Measurements from ENCODE around the gene TSKU. TPM values are rescaled to one million over a fixed set of nuclear protein-coding genes. Genes with fewer than 3 reads are reported as not detected.

The TSKU gene
- total RNA-seq, 2 donors from 2014 or later, result 32.7 to 51.7 TPM

DNA sequence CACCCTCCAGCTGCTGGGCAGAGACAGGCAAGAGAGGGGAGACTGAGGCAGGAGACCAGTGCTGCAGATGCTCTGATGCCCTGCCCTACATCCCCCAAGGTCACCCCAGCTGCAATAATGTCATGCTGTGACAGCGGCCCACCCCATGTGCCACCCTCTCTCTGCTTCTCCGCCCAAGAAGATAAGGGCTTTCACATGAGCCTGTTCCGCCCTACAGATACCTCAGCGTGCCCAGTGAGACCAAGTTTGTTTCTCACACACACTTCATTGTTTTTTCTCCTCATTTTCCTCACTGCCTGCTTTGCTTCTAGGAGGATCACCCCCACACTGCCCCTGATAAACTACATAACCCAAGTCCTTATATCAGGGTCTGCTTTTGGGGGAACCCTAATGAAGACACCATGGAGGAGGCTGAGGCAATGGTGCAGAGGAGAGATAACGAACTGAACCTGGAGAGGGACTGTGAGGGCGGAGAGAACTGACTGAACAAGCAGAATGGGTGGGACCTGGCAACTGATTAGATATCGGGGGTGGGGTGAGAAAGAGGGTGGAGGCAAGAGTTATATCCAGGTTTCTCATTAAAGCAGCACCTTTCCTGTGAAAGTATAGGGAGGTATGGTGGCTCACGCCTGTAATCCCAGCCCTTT lies 37.5 kb upstream of the TSKU start:
- WGBS, 2 donors, result 38 to 40% methylated on average over 8 of the region's 8 CpGs
- DNase-seq (peak in 1 of 4 donors; percentile 59), ATAC-seq (no peak)
- H3K4me1 ChIP-seq, result no peaks in the 10 kb centered on the region
- H3K27ac ChIP-seq, result no peak overlapping the region
- no peaks in the 10 kb centered on the region for H3K27me3 ChIP-seq
- intact Hi-C loops (cut with DNase I), result no loop called here
- no peak overlapping the region for H3K4me3 ChIP-seq
- TF ChIP-seq, protein P1, sequence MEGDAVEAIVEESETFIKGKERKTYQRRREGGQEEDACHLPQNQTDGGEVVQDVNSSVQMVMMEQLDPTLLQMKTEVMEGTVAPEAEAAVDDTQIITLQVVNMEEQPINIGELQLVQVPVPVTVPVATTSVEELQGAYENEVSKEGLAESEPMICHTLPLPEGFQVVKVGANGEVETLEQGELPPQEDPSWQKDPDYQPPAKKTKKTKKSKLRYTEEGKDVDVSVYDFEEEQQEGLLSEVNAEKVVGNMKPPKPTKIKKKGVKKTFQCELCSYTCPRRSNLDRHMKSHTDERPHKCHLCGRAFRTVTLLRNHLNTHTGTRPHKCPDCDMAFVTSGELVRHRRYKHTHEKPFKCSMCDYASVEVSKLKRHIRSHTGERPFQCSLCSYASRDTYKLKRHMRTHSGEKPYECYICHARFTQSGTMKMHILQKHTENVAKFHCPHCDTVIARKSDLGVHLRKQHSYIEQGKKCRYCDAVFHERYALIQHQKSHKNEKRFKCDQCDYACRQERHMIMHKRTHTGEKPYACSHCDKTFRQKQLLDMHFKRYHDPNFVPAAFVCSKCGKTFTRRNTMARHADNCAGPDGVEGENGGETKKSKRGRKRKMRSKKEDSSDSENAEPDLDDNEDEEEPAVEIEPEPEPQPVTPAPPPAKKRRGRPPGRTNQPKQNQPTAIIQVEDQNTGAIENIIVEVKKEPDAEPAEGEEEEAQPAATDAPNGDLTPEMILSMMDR (IDR thresholded peaks at IDR 0.05), result no peak
- no peak for TF ChIP-seq POLR2A (IDR thresholded peaks at IDR 0.05)
- no peaks in the 10 kb centered on the region for H3K9me3 ChIP-seq
- no peaks in the 10 kb centered on the region for H3K36me3 ChIP-seq (replicated peaks in 1 of 2; ENCODE audit: insufficient read depth in 1 of 2, low read depth in 2 of 2)

DNA sequence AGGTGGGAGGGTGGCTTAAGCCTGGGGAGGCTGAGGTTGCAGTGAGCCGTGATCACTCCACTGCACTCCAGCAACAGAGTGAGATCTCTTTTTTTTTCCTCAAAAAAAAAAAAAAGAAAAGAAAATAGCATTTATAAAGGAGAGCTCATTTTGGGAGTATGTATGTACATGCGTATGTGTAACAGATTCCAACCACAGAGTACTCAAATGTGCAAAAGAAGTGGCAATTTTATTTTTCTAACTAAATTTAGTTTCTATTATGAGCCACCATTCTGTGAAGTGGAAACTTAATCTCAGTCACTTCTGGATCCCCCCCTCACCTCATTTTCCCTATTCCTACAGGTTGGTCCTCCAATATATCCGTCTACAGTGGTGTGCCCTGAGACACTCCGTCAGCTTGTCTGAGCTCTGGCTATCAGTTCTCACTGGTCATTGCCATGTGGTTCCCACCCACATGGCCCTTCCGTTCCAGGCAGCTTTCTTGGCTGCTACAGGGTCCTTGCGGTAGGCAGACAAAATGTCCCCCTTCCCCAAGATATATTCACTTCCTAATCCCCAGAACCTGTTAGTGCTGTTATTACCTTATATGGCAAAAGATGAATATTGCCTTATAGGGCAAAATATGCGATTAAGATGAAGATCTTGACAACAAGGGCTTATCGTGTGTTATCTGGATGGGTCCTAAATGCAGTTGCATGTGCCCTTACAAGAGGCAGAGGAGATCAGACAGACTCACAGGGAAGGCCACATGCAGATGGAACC lies 35.8 kb upstream of the TSKU start:
- no peak for DNase-seq
- no peaks in the 10 kb centered on the region for H3K4me1 ChIP-seq
- H3K4me3 ChIP-seq, result no peak overlapping the region
- no peak overlapping the region for H3K27ac ChIP-seq
- intact Hi-C loops (cut with DNase I), result no loop called here
- TF ChIP-seq, protein P1 (IDR thresholded peaks at IDR 0.05), result no peak
- no peak for TF ChIP-seq POLR2A (IDR thresholded peaks at IDR 0.05)
- no peak for ATAC-seq
- WGBS, 2 donors, result 81 to 82% methylated on average over 8 of the region's 8 CpGs
- H3K36me3 ChIP-seq (replicated peaks in 1 of 2; ENCODE audit: insufficient read depth in 1 of 2, low read depth in 2 of 2), result no peaks in the 10 kb centered on the region
- no peaks in the 10 kb centered on the region for H3K27me3 ChIP-seq
- no peaks in the 10 kb centered on the region for H3K9me3 ChIP-seq

DNA sequence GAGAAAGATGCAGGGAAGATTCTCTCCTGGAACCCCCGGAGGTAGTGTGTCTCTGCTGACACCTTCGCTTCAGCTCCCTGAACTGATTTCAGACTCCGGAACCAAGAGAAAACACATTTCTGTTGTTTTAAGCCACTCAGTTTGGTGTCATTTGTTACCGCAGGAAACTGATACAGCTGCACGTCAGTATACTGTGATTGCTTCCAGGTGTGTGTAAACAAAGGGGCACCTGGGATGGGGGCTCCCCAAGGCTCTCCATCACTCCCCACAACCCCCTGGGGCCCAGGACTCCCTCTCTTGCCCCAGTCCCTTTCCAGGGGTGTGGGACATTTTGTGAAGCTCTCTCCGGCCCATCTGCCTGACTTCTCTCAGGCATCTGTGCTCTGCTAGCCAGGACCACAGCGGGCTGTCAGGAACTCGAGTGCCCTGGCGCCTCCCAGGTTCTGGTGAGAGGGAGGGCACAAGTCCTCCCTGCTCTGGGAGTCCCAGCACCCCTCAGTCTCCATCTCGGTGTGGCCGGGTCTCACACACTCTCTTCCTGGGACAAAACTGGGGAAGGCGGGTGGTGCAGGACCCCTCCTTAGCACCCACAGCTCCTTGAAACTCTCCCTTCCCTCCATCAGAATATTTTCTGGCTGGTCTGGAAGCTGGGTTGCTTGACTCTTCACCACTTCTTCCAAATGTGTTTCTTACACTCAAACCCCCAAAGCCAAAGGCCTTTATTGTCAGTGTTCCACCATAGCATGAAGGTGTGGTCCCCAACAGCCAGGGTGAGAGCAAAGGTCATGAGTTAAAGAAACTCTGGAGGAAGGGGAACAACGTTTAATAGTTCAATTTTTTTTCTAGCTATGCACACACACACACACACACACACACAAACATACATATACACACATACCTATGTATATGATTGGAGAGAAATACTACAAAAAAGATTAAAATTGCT lies 35.0 kb upstream of the TSKU start:
- DNase-seq (no peak), ATAC-seq (no peak)
- no peaks in the 10 kb centered on the region for H3K27me3 ChIP-seq
- 73 to 81% methylated on average over 13 of the region's 13 CpGs for WGBS, 2 donors
- intact Hi-C loops (cut with DNase I), result no loop called here
- no peak overlapping the region for H3K27ac ChIP-seq
- no peaks in the 10 kb centered on the region for H3K4me1 ChIP-seq
- H3K36me3 ChIP-seq (replicated peaks in 1 of 2; ENCODE audit: insufficient read depth in 1 of 2, low read depth in 2 of 2), result no peaks in the 10 kb centered on the region
- TF ChIP-seq, protein P1 (IDR thresholded peaks at IDR 0.05), result no peak
- TF ChIP-seq POLR2A (IDR thresholded peaks at IDR 0.05), result no peak
- no peaks in the 10 kb centered on the region for H3K9me3 ChIP-seq
- no peak overlapping the region for H3K4me3 ChIP-seq

DNA sequence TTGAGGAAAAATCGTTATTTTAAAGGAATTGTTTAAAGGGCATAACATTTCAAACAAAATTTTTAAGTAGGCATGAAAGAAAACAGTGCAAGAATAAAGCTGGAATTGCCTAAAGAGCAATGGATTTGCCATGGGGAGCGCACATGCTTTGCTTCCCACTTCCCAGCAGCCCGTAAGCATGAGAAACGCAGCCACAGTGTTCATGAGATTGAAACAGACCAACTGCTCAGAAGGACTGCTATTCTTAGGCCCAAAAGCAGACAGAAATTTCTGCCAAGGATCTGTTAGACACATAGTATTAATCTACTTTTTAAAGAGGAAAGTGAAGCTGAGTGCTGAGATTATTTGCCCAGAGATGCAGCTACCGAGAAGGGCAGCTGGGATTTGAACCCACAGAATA lies 34.2 kb upstream of the TSKU start:
- 81 to 83% methylated on average over 5 of the region's 5 CpGs for WGBS, 2 donors
- H3K27me3 ChIP-seq, result no peaks in the 10 kb centered on the region
- intact Hi-C loops (cut with DNase I), result no loop called here
- H3K4me3 ChIP-seq, result no peak overlapping the region
- TF ChIP-seq, protein P1 (IDR thresholded peaks at IDR 0.05), result no peak
- no peak for TF ChIP-seq POLR2A (IDR thresholded peaks at IDR 0.05)
- H3K9me3 ChIP-seq, result no peaks in the 10 kb centered on the region
- no peaks in the 10 kb centered on the region for H3K4me1 ChIP-seq
- DNase-seq (no peak), ATAC-seq (no peak)
- no peaks in the 10 kb centered on the region for H3K36me3 ChIP-seq (replicated peaks in 1 of 2; ENCODE audit: insufficient read depth in 1 of 2, low read depth in 2 of 2)
- H3K27ac ChIP-seq, result no peak overlapping the region
